Activated naive CD4-positive, alpha-beta T cell treated with anti-CD3 and anti-CD28 coated beads, Interleukin-2, amount 50 U/mL, for 72 hours (primary cell): ENCODE measurements around the gene OR2T2. TPM values are rescaled to one million over a fixed set of nuclear protein-coding genes. Genes with fewer than 3 reads are reported as not detected.
"Not testable (repeated sequence)": the region's sequence is repeated elsewhere in the genome, so short reads cannot be mapped to it uniquely, and the experiment has no call there.

Experiments
- ATAC-seq, 2 donors: fragments of 150-1000 bp; cut with Tn5 transposase; 2 replicates each; pipeline ENCODE4 v1.10.0; 2021; ENCODE audit warnings: mild to moderate bottlenecking in 2 of 2, moderate library complexity in 2 of 2
- DNase-seq, 2 donors: peaks; one replicate each; pipeline ENCODE4 v3.0.0; 2021 to 2022; ENCODE audit warnings: low spot score in 2 of 2
- H3K27ac Mint-ChIP-seq, 2 donors: one replicate each; pipeline ENCODE4 v1.8.0; 2022; ENCODE audit warnings: mild to moderate bottlenecking in 2 of 2, mixed read lengths in 2 of 2
- H3K36me3 Mint-ChIP-seq, 2 donors: one replicate each; pipeline ENCODE4 v1.8.0; 2022; ENCODE audit warnings: mixed read lengths in 2 of 2
- H3K9me3 Mint-ChIP-seq, 2 donors: one replicate each; pipeline ENCODE4 v1.8.0; 2022; ENCODE audit warnings: mixed read lengths in 2 of 2
- total RNA-seq, 2 donors: library from RNA; stranded (reverse); gene quantifications; one replicate each; pipeline ENCODE4 v1.2.3, GENCODE V29; 2022

OR2T2 gene, protein sequence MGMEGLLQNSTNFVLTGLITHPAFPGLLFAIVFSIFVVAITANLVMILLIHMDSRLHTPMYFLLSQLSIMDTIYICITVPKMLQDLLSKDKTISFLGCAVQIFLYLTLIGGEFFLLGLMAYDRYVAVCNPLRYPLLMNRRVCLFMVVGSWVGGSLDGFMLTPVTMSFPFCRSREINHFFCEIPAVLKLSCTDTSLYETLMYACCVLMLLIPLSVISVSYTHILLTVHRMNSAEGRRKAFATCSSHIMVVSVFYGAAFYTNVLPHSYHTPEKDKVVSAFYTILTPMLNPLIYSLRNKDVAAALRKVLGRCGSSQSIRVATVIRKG
- total RNA-seq, result not detected

DNA sequence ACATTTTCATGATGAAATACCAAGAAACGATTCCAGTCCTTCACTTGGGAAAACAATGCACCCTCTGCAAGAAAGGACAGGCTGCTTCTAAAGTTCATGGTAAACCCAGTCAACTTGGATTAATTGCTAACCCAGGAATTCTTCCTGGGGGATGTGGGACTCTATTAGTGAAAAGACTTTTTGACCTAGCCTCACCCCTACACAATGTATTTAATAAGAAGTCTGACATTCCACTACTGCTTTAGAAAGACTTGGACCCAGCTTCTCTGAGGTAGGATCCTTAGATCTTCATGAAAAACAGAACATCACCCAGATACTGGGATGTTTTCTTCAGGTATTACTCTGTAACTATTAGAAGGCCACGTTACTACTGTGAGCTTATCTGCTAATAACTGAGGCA lies at the start of gene OR2T2:
Gene OR2T2 (plus strand): TSS at position 239 of the 400 bp plus-strand sequence. CDS start 7,161 bp downstream, outside the sequence.
- ATAC-seq, H3K36me3 Mint-ChIP-seq, DNase-seq, H3K27ac Mint-ChIP-seq, H3K9me3 Mint-ChIP-seq: not testable (repeated sequence)

DNA sequence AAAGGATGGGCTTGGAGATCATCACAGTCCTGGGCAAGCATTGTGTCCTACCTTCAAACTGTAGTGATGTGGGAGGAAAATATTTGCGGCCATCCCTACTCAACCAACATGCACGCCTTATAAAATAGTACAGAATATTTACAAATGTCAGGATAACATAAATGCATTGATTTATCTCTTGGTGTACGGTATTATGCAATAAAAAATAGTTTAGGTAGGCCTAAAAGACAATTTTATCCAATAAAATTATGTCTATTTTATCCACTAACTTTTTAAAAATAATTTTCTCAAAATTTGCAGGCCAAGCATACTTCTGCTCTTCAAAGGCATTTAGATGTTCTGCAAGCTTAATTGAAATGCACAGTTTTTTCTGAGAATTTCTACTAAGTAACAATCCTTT lies 42.7 kb upstream of the OR2T2 start, which contains the start of gene OR2T1:
Gene OR2T1 (plus strand): TSS at position 301 of the 400 bp plus-strand sequence. CDS start 3,100 bp downstream, outside the sequence.
- no peaks in the 10 kb centered on the region for H3K36me3 Mint-ChIP-seq
- ATAC-seq, result no peak
- no peak within 1 kb of the TSS for H3K27ac Mint-ChIP-seq

DNA sequence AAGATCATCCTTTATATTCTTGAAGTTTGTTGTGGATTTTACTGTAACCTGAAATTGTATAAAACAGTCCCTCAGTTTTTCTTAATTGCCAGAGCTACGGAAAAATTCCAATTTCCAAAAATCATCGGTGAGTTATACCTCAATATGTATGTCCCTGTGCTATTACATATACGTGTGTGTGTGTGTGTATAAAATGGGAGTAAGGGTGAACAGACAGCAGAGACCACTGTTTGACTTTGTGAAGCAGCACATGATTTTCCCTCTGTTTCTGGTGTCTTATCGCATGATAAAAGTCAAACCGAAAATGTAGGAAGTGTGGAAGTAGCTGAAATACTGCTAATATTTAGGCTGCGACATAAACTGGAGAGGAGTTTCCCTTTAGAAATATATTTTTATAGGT lies 41.4 kb upstream of the OR2T2 start:
- H3K9me3 Mint-ChIP-seq, result peaks cover 4% of the 10 kb centered on the region in 2 donors
- H3K27ac Mint-ChIP-seq, result no peak overlapping the region
- ATAC-seq (no peak), DNase-seq (no peak)
- H3K36me3 Mint-ChIP-seq, result no peaks in the 10 kb centered on the region

More for the DNA sequence above, 42.7 kb upstream of the OR2T2 start, which contains the start of gene OR2T1:
- H3K9me3 Mint-ChIP-seq, result peaks cover 3 to 4% of the 10 kb centered on the region in 2 donors
- no peak for DNase-seq

DNA sequence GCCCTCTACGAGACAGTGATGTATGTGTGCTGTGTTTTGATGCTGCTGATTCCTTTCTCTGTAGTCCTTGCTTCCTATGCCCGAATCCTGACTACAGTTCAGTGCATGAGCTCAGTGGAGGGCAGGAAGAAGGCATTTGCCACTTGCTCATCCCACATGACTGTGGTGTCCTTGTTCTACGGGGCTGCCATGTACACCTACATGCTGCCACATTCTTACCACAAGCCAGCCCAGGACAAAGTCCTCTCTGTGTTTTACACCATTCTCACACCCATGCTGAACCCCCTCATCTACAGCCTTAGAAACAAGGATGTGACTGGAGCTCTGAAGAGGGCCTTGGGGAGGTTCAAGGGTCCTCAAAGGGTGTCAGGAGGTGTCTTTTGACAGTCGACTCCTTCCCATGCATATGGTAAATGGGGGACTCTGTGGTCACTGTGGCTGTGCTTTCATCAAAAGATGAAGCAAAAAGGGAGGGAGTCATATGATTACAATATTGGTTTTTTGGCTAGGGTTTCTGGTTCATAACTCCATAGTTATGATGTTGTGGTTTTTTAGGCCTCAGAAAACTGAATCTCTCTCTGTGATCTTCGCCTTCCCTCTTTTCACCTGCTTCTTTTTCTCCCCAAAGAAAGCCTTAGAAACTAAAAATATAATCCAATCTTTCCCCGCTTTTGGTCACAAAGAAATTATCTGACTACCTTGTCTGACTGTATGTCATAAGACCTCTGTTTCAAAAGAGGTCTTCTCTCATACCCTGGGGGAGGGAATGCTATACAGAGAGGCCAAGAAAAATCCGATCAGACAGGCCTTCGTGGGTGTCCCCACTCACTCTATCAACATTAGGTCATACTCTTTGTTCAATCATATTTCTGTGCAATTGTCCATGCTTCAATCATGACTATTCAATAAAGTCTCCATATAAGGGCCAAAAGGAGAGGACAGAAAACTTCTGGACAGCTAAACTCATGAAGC lies 38.4 kb upstream of the OR2T2 start:
- ATAC-seq, result peak; percentile 16 to 86
- peaks cover 10 to 14% of the 10 kb centered on the region in 2 donors for H3K9me3 Mint-ChIP-seq
- peak overlapping the region in 1 of 2 donors; percentile 63 for H3K27ac Mint-ChIP-seq
- H3K36me3 Mint-ChIP-seq, result peaks cover 0 to 7% of the 10 kb centered on the region in 2 donors
- no peak for DNase-seq

DNA sequence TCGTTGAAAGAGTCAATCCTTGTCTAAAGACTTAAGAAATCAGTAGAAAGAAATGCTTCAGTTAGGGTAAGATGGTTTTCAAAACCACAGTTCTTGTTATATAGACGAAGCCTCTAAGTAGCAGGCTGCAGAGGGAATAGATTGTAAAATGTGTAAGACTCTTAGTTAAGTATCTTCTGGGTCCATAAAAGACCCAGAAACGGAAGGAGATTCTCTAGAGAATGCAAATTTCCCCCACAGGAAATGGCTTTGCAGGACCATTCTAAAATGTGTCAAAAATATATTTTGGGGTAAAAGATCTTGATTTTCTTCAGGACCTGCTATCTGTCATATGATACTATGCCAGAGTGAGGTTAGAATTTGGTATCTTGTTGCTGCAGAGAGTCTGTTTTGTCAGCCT lies 29.2 kb upstream of the OR2T2 start:
- Mint-ChIP-seq H3K36me3 (peaks cover 8 to 20% of the 10 kb centered on the region in 2 donors), H3K9me3 (peaks cover 6 to 8% of the 10 kb centered on the region in 2 donors), H3K27ac (peak overlapping the region in 1 of 2 donors; percentile 41)
- DNase-seq (no peak), ATAC-seq (no peak)

DNA sequence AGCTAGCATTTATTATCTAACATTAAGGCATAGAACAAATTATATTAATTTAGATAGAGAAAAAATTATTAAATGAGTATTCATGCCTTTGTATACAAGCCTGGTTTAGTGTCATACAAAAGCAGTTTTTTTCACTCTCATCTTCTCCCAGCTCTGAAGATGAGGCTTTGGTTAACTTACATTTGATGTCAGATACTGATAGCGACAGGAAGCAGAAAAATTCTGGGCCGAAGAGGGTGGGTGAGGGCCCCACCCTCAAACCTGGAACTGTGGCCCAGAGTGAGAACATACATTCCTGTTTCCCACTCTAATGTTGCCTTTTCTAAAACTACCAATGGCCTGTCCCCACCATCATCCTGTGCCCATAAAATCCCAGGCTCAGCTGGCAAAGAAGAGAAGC lies 27.6 kb upstream of the OR2T2 start:
- ATAC-seq (no peak), DNase-seq (no peak)
- Mint-ChIP-seq H3K27ac (peak overlapping the region in 1 of 2 donors; percentile 45), H3K9me3 (peaks cover 9 to 10% of the 10 kb centered on the region in 2 donors), H3K36me3 (peaks cover 8 to 25% of the 10 kb centered on the region in 2 donors)

DNA sequence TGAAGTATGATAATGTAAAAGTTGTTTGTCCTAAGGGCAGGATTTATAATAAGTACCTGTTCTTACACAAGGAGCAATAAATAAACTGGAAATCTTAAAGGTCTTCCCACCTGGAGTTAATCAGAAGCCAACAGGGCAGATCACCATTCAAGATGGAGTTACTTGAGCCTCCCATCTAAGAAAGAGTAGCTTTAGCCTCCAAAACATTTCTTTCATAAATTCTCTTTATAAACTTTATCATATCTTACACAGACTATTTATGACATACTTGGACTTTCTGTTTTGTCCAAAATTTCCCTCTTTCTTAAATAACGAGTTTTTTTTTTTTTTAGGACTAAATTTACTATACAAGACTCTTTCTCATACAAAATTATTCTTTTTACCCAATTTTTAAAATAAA lies 24.1 kb upstream of the OR2T2 start:
- peaks cover 3 to 13% of the 10 kb centered on the region in 2 donors for H3K9me3 Mint-ChIP-seq
- no peak for DNase-seq
- peaks cover 8 to 27% of the 10 kb centered on the region in 2 donors for H3K36me3 Mint-ChIP-seq
- no peak overlapping the region for H3K27ac Mint-ChIP-seq
- no peak for ATAC-seq

DNA sequence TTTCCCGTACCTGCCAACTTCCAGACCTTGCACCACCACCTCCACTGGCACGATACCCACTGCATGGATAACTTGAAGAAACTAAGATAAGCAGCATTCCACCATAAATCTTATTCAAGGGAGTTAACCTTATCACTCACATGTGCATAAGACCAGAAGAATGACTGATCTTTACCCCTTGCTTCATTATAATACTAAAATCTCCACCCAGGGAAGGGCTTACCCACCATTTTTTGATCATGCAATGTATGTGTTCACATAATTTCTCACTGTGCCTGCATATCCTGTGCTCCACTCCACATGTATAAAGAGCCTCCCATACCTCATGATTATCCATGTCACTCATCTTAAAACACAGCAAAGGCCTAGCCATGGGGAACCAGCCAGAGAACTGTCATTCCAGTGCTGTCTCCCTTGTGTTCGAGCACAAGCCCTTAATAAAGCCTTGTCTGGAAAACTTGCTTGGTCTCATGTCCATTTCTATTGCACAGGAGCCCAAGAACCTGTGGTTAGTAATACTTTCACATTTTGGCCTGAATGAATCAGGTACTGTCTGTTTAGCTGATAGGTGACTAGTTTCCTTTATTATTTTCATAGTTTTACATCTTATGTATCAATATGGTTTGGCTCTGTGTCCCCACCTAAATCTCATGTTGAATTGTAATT lies 17.8 kb upstream of the OR2T2 start:
- ATAC-seq, H3K27ac Mint-ChIP-seq, H3K9me3 Mint-ChIP-seq, DNase-seq, H3K36me3 Mint-ChIP-seq: not testable (repeated sequence)

DNA sequence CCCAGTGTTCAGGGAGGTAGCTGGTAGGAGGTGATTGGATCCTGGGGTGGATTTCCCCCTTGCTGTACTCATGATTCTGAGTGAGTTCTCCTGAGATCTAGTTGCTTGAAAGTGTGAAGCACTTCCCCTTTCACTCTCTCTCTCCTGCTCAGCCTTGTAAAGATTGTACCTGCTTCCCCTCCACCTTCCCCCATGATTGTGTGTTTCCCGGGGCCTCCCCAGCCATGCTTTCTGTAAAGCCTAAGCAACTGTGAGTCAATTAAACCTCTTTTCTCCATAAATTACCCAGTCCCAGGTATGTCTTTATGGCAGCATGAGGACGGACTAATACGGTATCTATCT lies 17.3 kb upstream of the OR2T2 start:
- not testable (repeated sequence) for H3K9me3 Mint-ChIP-seq, DNase-seq, H3K27ac Mint-ChIP-seq, H3K36me3 Mint-ChIP-seq
- ATAC-seq, result peak in 1 of 2 donors; percentile 28

DNA sequence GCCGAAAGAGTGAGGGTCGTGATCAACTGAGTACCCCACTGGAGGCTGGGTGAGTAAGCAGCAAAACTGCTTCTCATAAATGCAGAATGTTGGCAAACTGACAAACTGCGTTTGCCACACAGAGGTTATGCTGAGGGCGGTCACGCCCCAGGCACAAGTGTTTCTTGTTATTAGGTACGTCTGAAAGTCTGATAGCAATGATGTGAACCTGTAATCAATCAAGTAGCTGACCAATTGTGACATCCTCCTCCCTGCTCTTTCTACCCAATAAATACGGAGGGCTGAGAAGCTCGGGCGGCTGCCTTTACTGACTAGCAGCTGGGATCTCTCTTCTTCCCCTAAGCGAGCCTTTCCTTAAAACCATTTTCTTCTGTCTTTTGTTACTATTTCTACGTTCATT lies 13.8 kb upstream of the OR2T2 start:
- ATAC-seq, DNase-seq, H3K36me3 Mint-ChIP-seq, H3K9me3 Mint-ChIP-seq, H3K27ac Mint-ChIP-seq: not testable (repeated sequence)

DNA sequence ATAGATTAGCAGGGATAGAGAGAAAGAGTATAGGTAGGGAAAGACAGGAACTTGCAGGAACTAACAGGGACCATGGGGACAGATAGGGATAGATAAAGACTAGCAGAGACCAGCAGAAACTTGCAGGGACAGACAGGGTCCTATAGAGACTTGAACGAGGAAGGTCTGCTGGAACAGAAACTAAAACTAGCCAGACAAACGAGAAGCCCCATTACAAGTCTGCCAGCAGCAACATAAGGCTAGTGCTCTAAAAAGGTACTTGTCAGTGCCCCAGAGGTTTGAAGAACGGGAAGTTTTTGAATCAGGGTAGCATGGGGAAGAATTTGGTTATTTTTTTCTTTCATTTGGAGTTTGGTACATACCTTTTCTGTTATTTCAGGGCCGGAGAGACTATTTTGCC lies 13.2 kb upstream of the OR2T2 start:
- DNase-seq, ATAC-seq, H3K9me3 Mint-ChIP-seq, H3K27ac Mint-ChIP-seq, H3K36me3 Mint-ChIP-seq: not testable (repeated sequence)

DNA sequence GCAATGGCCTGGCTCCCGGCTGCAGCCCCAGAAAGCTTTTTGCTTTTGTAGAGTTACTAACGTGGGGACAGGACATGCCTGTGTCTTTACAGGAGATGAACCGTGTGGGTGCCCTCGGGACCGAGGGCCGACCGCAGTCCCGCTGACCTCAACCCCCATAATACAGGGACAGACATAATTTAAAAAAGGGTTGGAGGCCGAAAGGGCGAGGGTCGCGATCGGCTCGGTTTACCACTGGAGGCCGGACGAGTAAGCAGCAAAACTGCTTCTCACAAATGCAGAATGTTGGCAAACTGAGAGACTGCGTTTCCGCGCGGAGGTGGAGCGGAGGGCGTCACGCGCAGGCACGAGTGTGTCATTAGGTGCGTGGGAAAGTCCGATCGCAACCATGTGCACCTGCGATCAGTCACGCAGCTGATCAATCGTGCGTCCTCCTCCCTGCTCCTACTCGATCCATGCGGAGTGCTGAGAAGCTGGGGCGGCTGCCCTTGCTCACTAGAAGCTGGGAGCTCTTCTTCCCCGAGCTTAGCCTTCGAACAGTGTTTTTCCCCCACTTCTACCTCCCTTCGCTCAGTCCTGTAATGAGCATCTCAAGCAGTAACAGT lies 11.5 kb upstream of the OR2T2 start:
- not testable (repeated sequence) for H3K27ac Mint-ChIP-seq, ATAC-seq, H3K36me3 Mint-ChIP-seq, DNase-seq, H3K9me3 Mint-ChIP-seq

DNA sequence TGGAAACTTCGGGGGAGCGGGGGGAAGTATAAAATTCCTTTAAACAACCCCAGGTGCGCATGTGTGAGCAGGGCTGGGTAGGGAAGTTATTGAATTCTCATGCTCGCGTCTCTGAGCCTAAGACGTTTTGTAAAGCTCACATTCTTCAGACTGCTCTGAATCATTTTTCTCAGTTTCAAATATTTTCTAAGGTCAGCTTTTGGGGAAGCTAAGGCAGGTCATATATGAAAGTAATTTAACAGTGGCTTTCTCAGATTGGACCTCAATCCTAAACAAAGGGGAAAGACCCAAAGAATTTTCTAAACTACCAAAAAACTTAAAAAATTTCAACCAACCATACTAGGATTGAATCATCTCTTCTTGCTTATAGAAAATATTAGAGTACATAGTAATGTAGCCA lies 10.5 kb upstream of the OR2T2 start:
- not testable (repeated sequence) for H3K27ac Mint-ChIP-seq, ATAC-seq, DNase-seq, H3K9me3 Mint-ChIP-seq, H3K36me3 Mint-ChIP-seq

DNA sequence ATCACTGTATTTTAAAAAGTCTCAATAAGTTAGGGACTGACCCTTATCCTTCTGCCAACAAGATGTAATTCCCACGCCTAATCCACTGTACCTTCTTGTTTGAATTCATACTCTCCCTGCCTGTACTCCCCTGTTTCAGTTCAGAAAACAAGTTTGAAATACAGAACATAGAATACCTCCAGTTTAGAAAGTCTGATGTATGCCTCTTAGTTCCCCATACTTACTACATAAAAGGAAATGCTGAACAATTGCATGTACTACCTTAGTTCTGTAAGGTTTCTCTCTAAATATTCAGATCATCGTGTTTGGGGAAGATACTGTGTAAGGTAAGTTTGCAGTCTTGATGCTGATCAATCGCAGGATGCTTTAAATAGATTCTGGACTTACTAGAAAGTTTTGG lies 9.1 kb upstream of the OR2T2 start:
- H3K36me3 Mint-ChIP-seq, H3K9me3 Mint-ChIP-seq, H3K27ac Mint-ChIP-seq, DNase-seq, ATAC-seq: not testable (repeated sequence)

DNA sequence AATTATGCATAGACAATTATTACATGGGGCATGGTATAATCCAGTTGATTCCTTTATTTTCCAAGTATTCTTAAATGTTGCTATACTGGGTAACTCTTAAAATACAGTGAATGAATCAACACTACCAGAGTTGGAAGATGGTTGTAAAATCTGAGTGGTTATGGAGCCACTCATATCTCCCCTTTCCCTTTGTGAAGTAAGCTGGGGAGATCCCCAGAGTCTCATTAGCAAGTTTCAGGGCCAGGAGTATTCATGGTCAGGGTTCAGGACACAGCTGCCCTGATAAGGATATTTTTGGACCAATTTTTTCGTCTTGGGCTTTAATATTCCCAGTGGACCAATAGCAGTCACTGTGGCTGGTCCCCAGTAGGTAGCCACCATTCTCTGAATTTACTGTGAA lies 6.8 kb upstream of the OR2T2 start:
- H3K36me3 Mint-ChIP-seq, H3K27ac Mint-ChIP-seq, H3K9me3 Mint-ChIP-seq, DNase-seq, ATAC-seq: not testable (repeated sequence)

DNA sequence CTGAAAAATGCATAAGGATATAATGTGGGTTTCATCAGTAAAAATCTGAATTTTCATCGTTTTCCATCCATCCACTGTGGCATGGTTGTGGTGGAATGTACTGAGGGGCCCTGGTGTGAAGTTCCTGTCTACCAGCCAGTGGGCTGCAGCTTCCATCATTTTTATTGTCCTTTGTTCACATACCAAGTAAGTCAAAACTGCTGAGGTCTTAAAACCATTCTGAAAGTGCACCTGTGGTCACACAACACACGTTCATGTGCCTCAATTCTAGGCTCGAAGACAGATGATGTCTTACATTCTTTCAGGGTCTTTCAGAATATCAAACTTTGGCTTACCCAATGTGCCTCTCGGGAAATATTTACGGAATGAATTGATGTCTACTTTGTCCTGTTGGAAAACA lies 6.2 kb upstream of the OR2T2 start:
- H3K27ac Mint-ChIP-seq, result not testable (repeated sequence)

More for the DNA sequence above, 6.2 kb upstream of the OR2T2 start:
- ATAC-seq, H3K36me3 Mint-ChIP-seq, H3K9me3 Mint-ChIP-seq, DNase-seq: not testable (repeated sequence)
